CD4-positive, alpha-beta T cell treated with Interferon alpha-2 for 1 hour (primary cell): ENCODE results near the gene TRIM24.

Experiments
- DNase-seq, 2 donors: peaks; one replicate each; pipeline ENCODE4 v3.0.0-alpha.2; 2020 to 2022

TRIM24 gene

GRCh38 chr7:138542183-138542582, 82.1 kb downstream of the TRIM24 start:
- no peak for DNase-seq

- no peak for DNase-seq
Observed at GRCh38 chr7:138543739-138544138, 83.7 kb downstream of the TRIM24 start.

DNA sequence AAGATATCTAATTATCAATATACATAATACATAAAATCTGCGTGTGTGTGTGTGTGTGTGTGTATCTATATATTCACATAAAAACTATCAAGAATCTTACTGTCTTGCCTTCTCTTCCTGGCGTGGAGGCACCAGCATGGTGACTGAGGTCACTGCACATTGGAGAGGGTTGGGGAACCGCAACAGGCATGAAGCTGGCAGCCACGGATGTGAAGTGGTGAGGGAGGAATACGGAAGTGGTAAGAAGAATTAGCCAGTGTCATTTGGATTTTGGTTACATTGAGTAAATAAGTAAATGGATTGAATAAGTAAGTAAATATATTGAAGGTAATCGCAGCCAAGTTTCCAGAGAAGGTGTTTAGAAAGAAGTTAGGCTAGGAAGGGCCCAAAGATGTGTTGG, 85.1 kb downstream of the TRIM24 start:
- DNase-seq, result no peak

DNA sequence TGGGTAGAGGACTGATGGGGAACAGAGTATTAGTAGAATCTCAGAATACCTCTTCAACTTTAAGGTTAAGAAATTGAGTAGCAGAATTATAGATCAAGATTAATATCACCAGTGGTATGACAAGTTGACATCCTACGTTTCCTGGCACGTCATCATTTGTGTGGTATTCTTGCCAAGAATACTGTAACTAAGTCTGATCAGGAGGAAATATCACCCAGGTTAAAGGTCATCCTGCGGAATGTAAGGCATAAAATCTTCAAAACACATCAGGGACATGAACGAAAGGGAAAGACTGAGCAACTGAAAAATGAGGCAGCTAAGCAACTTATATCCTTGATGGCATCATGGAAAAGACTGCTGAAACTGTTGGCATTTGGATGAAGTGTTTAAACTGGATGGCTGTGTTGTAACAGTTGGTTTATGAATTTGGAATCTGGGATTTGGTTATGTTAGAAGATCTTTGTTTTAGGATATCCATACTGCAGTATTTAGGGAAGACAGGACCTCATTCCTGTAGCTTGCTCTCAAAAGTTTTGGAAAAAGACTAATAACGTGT, 86.1 kb downstream of the TRIM24 start:
- no peak for DNase-seq

DNA sequence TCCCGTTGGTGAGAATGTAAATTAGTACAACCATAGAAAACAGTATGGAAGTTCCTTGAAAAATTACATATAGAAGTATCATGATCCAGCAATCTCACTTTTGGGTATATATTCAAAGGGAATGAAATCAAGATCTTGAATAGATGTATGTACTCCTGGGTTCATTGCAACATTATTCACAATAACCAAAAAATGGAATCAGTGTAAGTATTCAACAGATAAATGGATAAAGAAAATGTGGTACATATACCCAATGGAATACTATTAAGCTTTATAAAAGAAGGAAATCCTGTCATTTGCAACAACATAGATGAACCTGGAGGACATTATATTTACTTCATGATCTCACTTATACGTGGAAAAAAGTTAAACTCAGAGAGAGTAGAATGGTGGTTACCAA, 86.8 kb downstream of the TRIM24 start:
- DNase-seq, result no peak

DNA sequence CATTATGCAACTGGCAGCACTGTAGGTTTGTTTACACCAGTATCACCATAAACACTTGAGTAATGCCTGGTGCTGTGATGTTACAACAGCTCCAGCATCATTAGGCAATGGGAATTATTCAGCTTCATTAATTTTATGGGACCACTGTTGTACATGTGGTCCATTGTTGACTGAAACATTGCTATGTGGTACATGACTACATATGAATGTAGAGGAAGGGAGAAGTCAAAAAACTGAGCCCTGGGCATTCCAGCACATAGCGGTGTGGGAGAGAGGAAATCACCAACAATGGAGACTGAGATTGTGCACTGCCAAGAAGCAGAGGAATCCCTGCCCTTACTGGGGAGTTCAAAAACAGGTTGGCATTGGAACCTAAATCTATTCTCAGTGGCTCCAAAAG, 89.0 kb downstream of the TRIM24 start:
- no peak for DNase-seq

GRCh38 chr7:138550337-138550736, 90.3 kb downstream of the TRIM24 start:
- no peak for DNase-seq

GRCh38 chr7:138551102-138551501, 91.0 kb downstream of the TRIM24 start:
- DNase-seq, result no peak

DNA sequence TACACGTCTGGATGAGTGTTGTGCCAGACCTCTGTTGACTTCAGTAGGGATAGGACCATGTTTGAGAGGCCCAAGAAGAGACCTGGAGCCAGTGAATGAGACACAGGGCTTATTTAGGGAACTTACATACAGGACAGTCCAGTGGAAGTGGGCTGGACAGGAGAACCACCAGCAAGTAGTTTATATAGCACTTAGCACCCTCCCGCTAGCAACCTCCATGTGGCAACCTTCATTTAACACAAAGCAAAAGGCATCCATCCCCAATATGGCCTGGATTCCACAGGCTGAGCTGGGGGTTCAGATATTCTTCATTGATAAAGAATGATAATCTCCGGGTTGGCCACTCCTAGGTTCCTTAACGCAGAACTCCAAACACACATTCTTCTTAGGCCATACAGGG, 93.7 kb downstream of the TRIM24 start:
- no peak for DNase-seq

GRCh38 chr7:138554674-138555073, 94.6 kb downstream of the TRIM24 start:
- DNase-seq, result no peak

DNA sequence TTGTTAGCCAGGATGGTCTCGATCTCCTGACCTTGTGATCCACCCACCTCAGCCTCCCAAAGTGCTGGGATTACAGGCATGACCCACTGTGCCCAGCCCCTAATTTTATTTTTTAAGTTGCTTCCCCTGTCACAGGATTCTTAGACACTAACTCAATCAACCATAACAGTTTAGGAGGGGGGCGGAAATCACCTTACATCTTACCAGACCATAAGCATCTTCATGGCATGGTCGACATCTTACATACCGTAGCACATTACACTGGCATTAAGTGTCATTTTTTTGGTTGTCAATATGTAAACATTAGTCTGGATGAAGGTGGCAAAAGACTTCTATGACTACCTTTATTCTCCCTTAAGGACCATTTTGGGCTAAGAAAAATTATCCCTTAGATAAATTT, 95.6 kb downstream of the TRIM24 start:
- no peak for DNase-seq

DNA sequence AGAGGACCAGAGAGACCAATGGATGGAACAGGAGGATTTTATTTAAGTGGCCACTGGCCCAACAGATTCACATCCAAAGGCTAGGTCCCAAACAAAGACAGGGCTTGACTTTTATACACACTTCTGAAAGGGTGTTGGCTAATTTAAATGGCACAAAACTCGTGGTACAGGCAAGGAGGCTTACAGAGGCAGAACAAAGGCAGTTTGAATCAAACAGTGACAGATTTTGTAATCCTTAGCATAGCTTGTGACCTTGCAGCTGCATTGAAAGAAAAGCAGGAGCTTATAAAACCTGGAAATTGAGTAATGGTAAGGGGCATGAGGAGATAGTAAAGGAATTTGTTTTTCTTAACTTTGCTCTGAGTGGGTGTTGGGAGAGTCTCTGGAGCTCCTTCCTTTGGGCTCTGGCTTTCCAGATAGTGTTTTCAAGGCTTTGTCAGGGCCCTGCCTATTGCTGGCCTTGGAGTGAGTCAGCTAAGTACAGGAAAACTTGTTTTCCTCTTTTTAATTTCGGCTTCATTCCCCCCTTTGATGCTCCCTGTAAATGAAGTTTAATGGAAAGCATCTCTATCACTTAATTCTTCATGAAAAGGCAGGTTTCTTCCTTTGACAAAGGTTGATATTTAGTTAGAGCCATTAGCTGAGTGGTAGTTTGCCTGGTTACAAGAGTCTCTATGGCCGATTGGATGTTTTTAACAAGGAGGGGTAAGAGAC, 96.9 kb downstream of the TRIM24 start:
- no peak for DNase-seq

DNA sequence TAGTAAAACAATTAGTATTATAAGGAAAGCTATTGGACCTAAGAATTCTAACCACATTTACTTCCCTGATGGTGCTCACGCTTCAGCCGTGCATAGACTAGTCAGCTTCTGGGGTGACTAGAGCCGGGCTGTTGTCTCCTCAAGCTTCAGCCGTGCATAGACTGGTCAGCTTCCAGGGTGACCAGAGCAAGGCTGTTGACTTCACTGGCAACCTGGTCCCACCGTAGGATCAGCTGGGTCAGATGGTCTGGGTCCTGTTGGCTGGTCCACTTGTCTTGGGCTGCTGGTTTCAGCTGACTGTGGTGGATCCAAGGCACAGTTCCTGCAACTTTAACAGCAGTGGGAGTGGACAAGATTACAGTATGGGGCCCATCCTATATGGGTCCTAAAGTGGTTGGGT, 99.4 kb downstream of the TRIM24 start:
- DNase-seq, result no peak

DNA sequence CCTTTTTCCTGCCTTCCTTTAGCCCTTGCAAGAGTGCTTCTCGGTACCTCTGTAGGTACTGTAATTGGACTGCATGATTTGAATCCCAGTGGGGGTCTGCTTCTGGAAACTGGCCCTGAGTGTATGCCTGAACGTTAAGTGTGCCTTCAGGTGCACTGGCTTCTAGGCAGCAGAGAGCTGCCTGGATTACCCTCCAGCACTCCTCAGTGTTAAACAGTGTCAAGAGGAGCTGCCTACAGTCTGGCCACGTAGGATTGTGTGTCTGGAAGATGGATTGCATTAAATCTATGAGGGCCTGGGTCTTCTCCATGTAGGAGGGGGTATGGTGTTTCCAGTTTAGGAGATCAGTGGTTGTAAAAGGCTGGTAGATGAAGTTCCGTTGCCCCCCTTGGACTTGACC, 103.7 kb downstream of the TRIM24 start:
- DNase-seq, result no peak

DNA sequence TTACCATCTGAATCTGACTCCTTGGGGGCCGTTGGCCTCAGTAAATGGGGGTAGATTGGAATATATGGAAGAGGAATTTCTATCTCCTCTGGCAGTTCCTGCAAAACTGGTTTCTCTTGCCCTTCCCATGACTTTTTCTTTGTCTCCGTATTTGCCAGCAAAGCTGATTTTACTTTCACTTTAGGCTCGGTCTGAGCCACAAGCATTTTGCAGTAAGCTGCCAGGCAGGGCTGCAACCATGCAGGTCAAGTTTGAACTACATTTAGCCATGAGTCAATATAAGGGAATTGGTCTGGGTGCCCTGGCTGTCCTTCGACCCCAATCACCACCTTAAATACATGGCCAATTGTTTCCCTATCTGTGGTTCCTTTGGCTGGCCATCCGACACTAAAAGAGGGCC, 104.3 kb downstream of the TRIM24 start:
- DNase-seq, result no peak

DNA sequence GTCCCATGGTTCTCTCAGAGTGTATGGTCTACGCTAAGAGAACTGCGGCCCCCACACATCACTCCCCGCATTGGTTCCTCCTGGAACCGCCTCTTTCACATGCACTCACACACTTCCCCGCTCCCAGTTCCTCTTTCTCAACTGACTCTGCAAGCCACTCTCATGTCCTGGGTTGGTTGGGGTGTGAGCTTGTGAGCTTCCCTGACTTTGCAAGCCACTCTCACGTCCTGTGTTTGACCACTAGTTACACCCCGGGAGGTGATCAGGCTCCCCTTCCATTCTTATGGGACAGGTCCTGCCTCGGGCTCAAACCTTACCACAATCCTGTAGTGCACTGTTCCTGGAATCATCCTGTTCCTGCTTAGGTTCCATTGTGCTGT, 105.0 kb downstream of the TRIM24 start:
- no peak for DNase-seq

DNA sequence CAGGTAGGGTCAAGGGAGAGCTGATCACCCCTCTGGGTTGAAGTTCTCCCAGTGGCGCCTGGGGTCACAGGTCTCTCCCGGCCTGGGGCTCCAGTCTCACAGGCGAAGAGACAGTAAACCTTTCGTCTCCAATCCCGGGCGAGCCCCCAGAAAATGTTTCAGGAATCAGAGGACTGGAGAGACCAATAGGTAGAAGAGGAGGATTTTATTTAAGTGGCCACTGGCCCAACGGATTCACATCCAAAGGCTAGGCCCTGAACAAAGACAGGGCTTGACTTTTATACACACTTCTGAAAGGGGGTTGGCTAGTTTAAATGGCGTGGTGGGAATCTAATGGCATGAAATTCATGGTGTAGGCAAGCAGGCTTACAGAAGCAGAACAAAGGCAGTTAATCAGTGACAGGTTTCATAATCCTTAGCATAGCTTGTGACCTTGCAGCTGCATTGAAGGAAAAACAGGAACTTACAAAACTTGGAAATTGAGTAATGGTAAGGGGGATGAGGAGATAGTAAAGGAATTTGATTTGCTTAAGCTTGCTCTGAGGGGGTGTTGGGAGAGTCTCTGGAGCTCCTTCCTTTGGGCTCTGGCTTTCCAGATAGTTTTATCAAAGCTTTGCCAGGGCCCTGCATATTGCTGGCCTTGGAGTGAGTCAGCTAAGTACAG, 105.5 kb downstream of the TRIM24 start:
- DNase-seq, result no peak

GRCh38 chr7:138568655-138569054, 108.6 kb downstream of the TRIM24 start:
- no peak for DNase-seq

- no peak for DNase-seq
Observed at GRCh38 chr7:138569418-138569817, 109.4 kb downstream of the TRIM24 start.

DNA sequence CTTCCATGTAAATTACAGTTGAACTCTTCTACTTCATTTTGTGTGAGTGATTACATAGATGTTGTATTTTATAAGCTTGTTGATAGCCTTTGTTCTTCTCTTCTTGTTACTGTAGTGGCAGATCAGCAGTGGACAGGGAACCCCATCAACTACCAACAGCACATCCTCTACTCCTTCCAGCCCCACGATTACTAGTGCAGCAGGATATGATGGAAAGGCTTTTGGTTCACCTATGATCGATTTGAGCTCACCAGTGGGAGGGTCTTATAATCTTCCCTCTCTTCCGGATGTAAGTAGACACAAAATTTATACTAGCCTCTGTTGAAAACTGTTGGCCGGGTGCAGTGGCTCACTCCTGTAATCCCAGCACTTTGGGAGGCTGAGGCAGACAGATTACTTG, 110.7 kb downstream of the TRIM24 start:
- DNase-seq, result no peak

DNA sequence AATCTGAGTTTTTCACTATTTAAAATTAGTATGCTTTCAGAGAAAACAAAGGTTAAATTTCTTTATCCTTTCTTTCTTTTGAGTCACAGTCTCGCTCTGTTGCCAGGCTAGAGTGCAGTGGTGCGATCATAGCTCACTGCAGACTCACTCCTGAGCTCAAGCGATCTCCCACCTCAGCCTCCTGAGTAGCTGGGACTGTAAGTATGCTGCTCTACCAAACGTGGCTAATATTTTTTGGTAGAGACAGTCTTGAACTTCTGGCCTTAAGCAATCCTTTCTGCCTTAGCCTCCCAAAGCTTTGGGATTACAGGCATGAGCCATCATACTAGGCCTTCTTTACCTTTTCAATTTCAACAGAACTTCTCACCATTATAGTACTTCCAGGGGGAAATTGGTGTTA, 113.7 kb downstream of the TRIM24 start:
- DNase-seq, result no peak

- no peak for DNase-seq
Observed at GRCh38 chr7:138575897-138576428, 115.9 kb downstream of the TRIM24 start.

GRCh38 chr7:138579136-138579535, 119.1 kb downstream of the TRIM24 start:
- DNase-seq, result no peak

- no peak for DNase-seq
Observed at GRCh38 chr7:138579671-138580070, 119.6 kb downstream of the TRIM24 start.
